Loucy (cell line): ENCODE measurements around the gene FA2H.

Source experiments
- EZH2phosphoT487 ChIP-seq: fragments of 200-600 bp; IDR thresholded peaks from 2 replicates; pipeline ENCODE4 v1.6.1; 2018; ENCODE audit warnings: antibody characterized with exemption, mild to moderate bottlenecking, moderate library complexity, borderline replicate concordance
- TF ChIP-seq, protein P1 (sequence below): fragments of 200-600 bp; sonication (generic); conservative IDR thresholded peaks from 2 replicates; pipeline ENCODE4 v1.5.1; 2014; ENCODE audit warnings: mild to moderate bottlenecking, antibody characterized with exemption, low read length

DNA sequence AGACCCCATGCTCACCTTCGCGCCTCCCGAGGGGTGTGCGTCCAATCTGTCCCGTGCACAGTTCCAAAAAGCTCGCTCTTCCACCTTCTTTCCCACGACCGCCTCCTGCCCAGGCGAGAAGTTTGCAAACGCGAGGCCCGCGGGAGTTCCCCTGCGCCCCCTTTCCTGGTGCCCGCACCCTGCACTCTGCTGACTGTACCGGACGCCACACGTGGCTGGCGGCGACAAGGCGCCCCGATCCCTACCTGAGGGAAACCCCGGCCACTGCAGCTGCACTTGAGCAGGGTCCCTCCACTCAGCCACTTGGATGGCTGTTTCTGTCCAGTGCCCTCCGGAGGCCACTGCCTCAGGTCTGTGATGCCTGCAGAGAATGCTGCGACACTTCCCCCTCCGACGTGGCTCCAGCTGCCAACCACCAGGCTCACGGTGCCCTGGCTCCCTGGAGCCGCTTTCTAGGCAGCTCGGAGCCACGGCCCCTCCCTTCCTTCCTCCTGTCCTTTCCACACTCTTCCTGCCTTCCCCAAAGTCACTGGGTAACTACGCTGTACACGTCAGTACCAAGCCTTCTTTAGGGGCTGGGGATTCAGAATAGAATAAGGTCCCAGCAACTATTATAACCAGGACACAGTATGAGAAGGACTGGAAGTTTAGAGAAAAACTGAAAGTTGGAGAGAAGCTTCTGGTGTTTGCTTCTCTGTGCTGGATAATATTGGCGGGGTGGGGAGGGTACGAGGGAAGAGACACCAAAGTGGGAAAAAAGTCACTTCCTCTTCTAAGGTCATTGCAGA is 74.0 kb downstream of the FA2H start, which contains the start of gene MLKL:
- TF ChIP-seq EZH2phosphoT487: no peak
- TF ChIP-seq, protein P1, sequence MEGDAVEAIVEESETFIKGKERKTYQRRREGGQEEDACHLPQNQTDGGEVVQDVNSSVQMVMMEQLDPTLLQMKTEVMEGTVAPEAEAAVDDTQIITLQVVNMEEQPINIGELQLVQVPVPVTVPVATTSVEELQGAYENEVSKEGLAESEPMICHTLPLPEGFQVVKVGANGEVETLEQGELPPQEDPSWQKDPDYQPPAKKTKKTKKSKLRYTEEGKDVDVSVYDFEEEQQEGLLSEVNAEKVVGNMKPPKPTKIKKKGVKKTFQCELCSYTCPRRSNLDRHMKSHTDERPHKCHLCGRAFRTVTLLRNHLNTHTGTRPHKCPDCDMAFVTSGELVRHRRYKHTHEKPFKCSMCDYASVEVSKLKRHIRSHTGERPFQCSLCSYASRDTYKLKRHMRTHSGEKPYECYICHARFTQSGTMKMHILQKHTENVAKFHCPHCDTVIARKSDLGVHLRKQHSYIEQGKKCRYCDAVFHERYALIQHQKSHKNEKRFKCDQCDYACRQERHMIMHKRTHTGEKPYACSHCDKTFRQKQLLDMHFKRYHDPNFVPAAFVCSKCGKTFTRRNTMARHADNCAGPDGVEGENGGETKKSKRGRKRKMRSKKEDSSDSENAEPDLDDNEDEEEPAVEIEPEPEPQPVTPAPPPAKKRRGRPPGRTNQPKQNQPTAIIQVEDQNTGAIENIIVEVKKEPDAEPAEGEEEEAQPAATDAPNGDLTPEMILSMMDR: peak; percentile 35; the same call in 1 of the 2 replicates
